ENCODE data around the gene TNFRSF9. TPM values are rescaled to one million over a fixed set of nuclear protein-coding genes. Genes with fewer than 3 reads are reported as not detected.

TNFRSF9 gene
- total RNA-seq, 1 donor from 2014 or later: 112 TPM

- H3K9me3 Mint-ChIP-seq: peaks cover 10% of the 10 kb centered on the region
- H3K36me3 Mint-ChIP-seq (ENCODE audit: low read depth): no peaks in the 10 kb centered on the region
- peaks cover 3% of the 10 kb centered on the region for H3K4me1 Mint-ChIP-seq (ENCODE audit: low read depth)
- no peak overlapping the region for H3K4me3 Mint-ChIP-seq (ENCODE audit: low read depth)
- DNase-seq (ENCODE audit: low spot score): no peak
- H3K27ac Mint-ChIP-seq: no peak overlapping the region
- intact Hi-C loops (cut with micrococcal nuclease): no loop called here
- H3K27me3 Mint-ChIP-seq (ENCODE audit: low read depth): peaks cover 3% of the 10 kb centered on the region
Observed at GRCh38 chr1:7873801-7874795, 66.5 kb downstream of the TNFRSF9 start.

GRCh38 chr1:7871136-7871535 is 69.5 kb downstream of the TNFRSF9 start:
- Mint-ChIP-seq H3K36me3 (ENCODE audit: low read depth) (no peaks in the 10 kb centered on the region), H3K27ac (no peak overlapping the region), H3K27me3 (ENCODE audit: low read depth) (peaks cover 1% of the 10 kb centered on the region), H3K4me3 (ENCODE audit: low read depth) (no peak overlapping the region), H3K9me3 (no peaks in the 10 kb centered on the region), H3K4me1 (ENCODE audit: low read depth) (no peaks in the 10 kb centered on the region)
- intact Hi-C loops (cut with micrococcal nuclease): no loop called here
- DNase-seq (ENCODE audit: low spot score): no peak

- Mint-ChIP-seq H3K4me3 (ENCODE audit: low read depth) (no peak overlapping the region), H3K27ac (no peak overlapping the region), H3K4me1 (ENCODE audit: low read depth) (no peaks in the 10 kb centered on the region), H3K9me3 (no peaks in the 10 kb centered on the region), H3K36me3 (ENCODE audit: low read depth) (no peaks in the 10 kb centered on the region), H3K27me3 (ENCODE audit: low read depth) (peaks cover 1% of the 10 kb centered on the region)
- no peak for DNase-seq (ENCODE audit: low spot score)
- intact Hi-C loops (cut with micrococcal nuclease): no loop called here
Observed at GRCh38 chr1:7869136-7869920, 71.3 kb downstream of the TNFRSF9 start.

GRCh38 chr1:7868070-7868780 is 72.4 kb downstream of the TNFRSF9 start:
- Mint-ChIP-seq H3K9me3 (no peaks in the 10 kb centered on the region), H3K4me1 (ENCODE audit: low read depth) (no peaks in the 10 kb centered on the region), H3K27me3 (ENCODE audit: low read depth) (peaks cover 1% of the 10 kb centered on the region), H3K36me3 (ENCODE audit: low read depth) (no peaks in the 10 kb centered on the region), H3K27ac (no peak overlapping the region), H3K4me3 (ENCODE audit: low read depth) (no peak overlapping the region)
- intact Hi-C loops (cut with micrococcal nuclease): no loop called here
- no peak for DNase-seq (ENCODE audit: low spot score)

GRCh38 chr1:7865978-7866377 is 74.7 kb downstream of the TNFRSF9 start:
- Mint-ChIP-seq H3K4me1 (ENCODE audit: low read depth) (no peaks in the 10 kb centered on the region), H3K9me3 (no peaks in the 10 kb centered on the region), H3K27ac (no peak overlapping the region), H3K4me3 (ENCODE audit: low read depth) (no peak overlapping the region), H3K27me3 (ENCODE audit: low read depth) (no peaks in the 10 kb centered on the region), H3K36me3 (ENCODE audit: low read depth) (no peaks in the 10 kb centered on the region)
- no peak for DNase-seq (ENCODE audit: low spot score)
- intact Hi-C loops (cut with micrococcal nuclease): no loop called here

Other genes starting within 250 kb of the TNFRSF9 start
- gene VAMP3, start 169.5 kb downstream of the TNFRSF9 start, total RNA-seq: 21.6 and 25.2 TPM in 2 replicates
- gene PER3, start 156.5 kb downstream of the TNFRSF9 start, total RNA-seq: 3.3 and 4.5 TPM in 2 replicates
- not detected in 2 replicates for gene UTS2, start 87.8 kb downstream of the TNFRSF9 start, total RNA-seq
- 498 and 514 TPM in 2 replicates for gene PARK7, start 20.9 kb upstream of the TNFRSF9 start, total RNA-seq
- gene ERRFI1, start 85.5 kb upstream of the TNFRSF9 start, total RNA-seq: 3.1 and 3.8 TPM in 2 replicates

Measured in activated T-helper 2 cell treated with anti-CD3 and anti-CD28 coated beads, Interferon-gamma antibody, Interleukin-2, Interleukin-4, amounts not matched to agents 10 μg/mL and 5 μg/mL and 100 μg/mL, durations not matched to agents 14 hours and 24 hours and 36 hours (primary cell).